GM18858 (cell line): ENCODE data around the gene SLC4A5.
"Not testable (repeated sequence)": the region's sequence is repeated elsewhere in the genome, so short reads cannot be mapped to it uniquely, and the experiment has no call there.

ENCODE experiments used
- ATAC-seq: cut with Tn5 transposase; IDR thresholded peaks from one replicate; pipeline ENCODE4 v1.9.1; 2021; ENCODE audit not compliant: unreplicated experiment

The SLC4A5 gene

GRCh38 chr2:74205113-74205512 is 138.1 kb downstream of the SLC4A5 start:
- no peak for ATAC-seq

GRCh38 chr2:74204436-74204835 is 138.8 kb downstream of the SLC4A5 start:
- no peak for ATAC-seq

GRCh38 chr2:74201596-74201995 is 141.6 kb downstream of the SLC4A5 start:
- no peak for ATAC-seq

- ATAC-seq: no peak
Measured at GRCh38 chr2:74201196-74201595, 142.0 kb downstream of the SLC4A5 start.

GRCh38 chr2:74199871-74200305 is 143.3 kb downstream of the SLC4A5 start:
- ATAC-seq: no peak

- no peak for ATAC-seq
Measured at GRCh38 chr2:74199275-74199701, 143.9 kb downstream of the SLC4A5 start.

- ATAC-seq: peak; percentile 81
Measured at GRCh38 chr2:74198461-74199274, 144.5 kb downstream of the SLC4A5 start, which contains the start of gene MTHFD2. Gene MTHFD2 (plus strand): TSS chr2:74198615. CDS start chr2:74198642, 27 bp downstream.

- no peak for ATAC-seq
Measured at GRCh38 chr2:74198023-74198460, 145.2 kb downstream of the SLC4A5 start.

- ATAC-seq: no peak
Measured at GRCh38 chr2:74197049-74197448, 146.2 kb downstream of the SLC4A5 start.

GRCh38 chr2:74194799-74195198 is 148.4 kb downstream of the SLC4A5 start:
- ATAC-seq: no peak

- ATAC-seq: no peak
Measured at GRCh38 chr2:74191596-74192380, 151.4 kb downstream of the SLC4A5 start.

GRCh38 chr2:74188696-74189095 is 154.5 kb downstream of the SLC4A5 start:
- no peak for ATAC-seq

- ATAC-seq: no peak
Measured at GRCh38 chr2:74188018-74188601, 155.1 kb downstream of the SLC4A5 start.

GRCh38 chr2:74186706-74187105 is 156.5 kb downstream of the SLC4A5 start:
- ATAC-seq: not testable (repeated sequence)

- peak; percentile 64 for ATAC-seq
Measured at GRCh38 chr2:74186038-74186437, 157.2 kb downstream of the SLC4A5 start.

- no peak for ATAC-seq
Measured at GRCh38 chr2:74183878-74184277, 159.3 kb downstream of the SLC4A5 start.

- peak; percentile 31 for ATAC-seq
Measured at GRCh38 chr2:74181739-74182138, 161.5 kb downstream of the SLC4A5 start.

- peak; percentile 6 for ATAC-seq
Measured at GRCh38 chr2:74179063-74179865, 164.0 kb downstream of the SLC4A5 start.

- peak; percentile 72 for ATAC-seq
Measured at GRCh38 chr2:74178211-74179062, 164.8 kb downstream of the SLC4A5 start, which contains the start of gene MOB1A. Gene MOB1A (minus strand): TSS chr2:74178879. CDS start chr2:74178674, 205 bp downstream.

GRCh38 chr2:74177696-74178095 is 165.5 kb downstream of the SLC4A5 start:
- no peak for ATAC-seq
